H1 (cell line): ENCODE data around the gene IFNA1. TPM values are rescaled to one million over a fixed set of nuclear protein-coding genes. Genes with fewer than 3 reads are reported as not detected.

Source experiments
- CTCF ChIA-PET: fragments of 300-600 bp; sonication (Branson Sonifier 250); formaldehyde crosslinking; loops from one replicate; lab custom pipeline; 2021; ENCODE audit not compliant: partially characterized antibody; lab: Charles Lee
- POLR2A ChIA-PET: fragments of 300-600 bp; sonication (Branson Sonifier 250); formaldehyde crosslinking; loops from one replicate; lab custom pipeline; 2021; ENCODE audit warnings: inconsistent platforms; ENCODE audit not compliant: partially characterized antibody; lab: Charles Lee
- DNase-seq, 2 experiments: peaks; one replicate each; pipeline versions ENCODE4 v3.0.0 to v3.0.0-alpha.2; 2010 to 2022; ENCODE audit warnings: low spot score in 2 of 2, low read depth in 1 of 2, mixed read lengths in 1 of 2
- FAIRE-seq: peaks from 2 replicates; lab custom pipeline; 2011; peaks lifted over from hg19 to GRCh38; lab: Jason Lieb, UNC
- H2AFZ ChIP-seq: 2 replicates; pipeline ENCODE4 v1.8.1; 2012; ENCODE audit warnings: low read length, inconsistent platforms
- H2AK5ac ChIP-seq: 2 replicates; pipeline ENCODE4 v1.6.1; 2013; ENCODE audit warnings: low read depth, low read length
- H2BK120ac ChIP-seq: replicated peaks from 2 replicates; pipeline ENCODE3; 2013; ENCODE audit warnings: low read depth, low read length, inconsistent platforms
- H2BK12ac ChIP-seq: 2 replicates; pipeline ENCODE4 v1.6.1; 2013; ENCODE audit warnings: low read depth, low read length
- H2BK15ac ChIP-seq: 2 replicates; pipeline ENCODE4 v1.6.1; 2013; ENCODE audit warnings: low read length
- H2BK20ac ChIP-seq: 2 replicates; pipeline ENCODE4 v1.6.1; 2013; ENCODE audit warnings: low read length
- H2BK5ac ChIP-seq: 2 replicates; pipeline ENCODE4 v1.6.1; 2013; ENCODE audit warnings: low read depth, low read length
- H3K14ac ChIP-seq: 2 replicates; pipeline ENCODE4 v1.6.1; 2013; ENCODE audit warnings: inconsistent platforms; ENCODE audit not compliant: insufficient read length
- H3K18ac ChIP-seq: 2 replicates; pipeline ENCODE4 v1.6.1; 2013; ENCODE audit warnings: low read length; ENCODE audit errors: extremely low read depth
- H3K23ac ChIP-seq: 2 replicates; pipeline ENCODE4 v1.6.1; 2013; ENCODE audit warnings: inconsistent platforms; ENCODE audit not compliant: insufficient read length
- H3K23me2 ChIP-seq: 2 replicates; pipeline ENCODE4 v1.6.1; 2013; ENCODE audit warnings: low read depth, low read length
- H3K27ac ChIP-seq: 2 replicates; pipeline ENCODE4 v1.6.1; 2011; ENCODE audit warnings: low read depth, low read length, inconsistent platforms
- H3K27me3 ChIP-seq, 4 experiments: replicated peaks in 1 of 4; 1 replicate in 1 of 4; 2 replicates in 3 of 4; pipeline versions ENCODE4 v1.6.1 to v1.8.1; 2011 to 2013; ENCODE audit warnings: low read length in 3 of 4, mild to moderate bottlenecking in 3 of 4, inconsistent platforms in 2 of 4, mixed read lengths in 2 of 4, moderate library complexity in 1 of 4; ENCODE audit not compliant: control insufficient read depth in 3 of 4, insufficient read depth in 3 of 4; ENCODE audit errors: extremely low read depth in 1 of 4
- H3K36me3 ChIP-seq, 4 experiments: 2 replicates each; pipeline versions ENCODE4 v1.6.1 to v1.8.1; 2011 to 2013; ENCODE audit warnings: mild to moderate bottlenecking in 4 of 4, low read length in 3 of 4, moderate library complexity in 2 of 4, control low read depth in 1 of 4, inconsistent platforms in 1 of 4; ENCODE audit not compliant: insufficient read depth in 4 of 4, control insufficient read depth in 2 of 4
- H3K4ac ChIP-seq: replicated peaks from 2 replicates; pipeline ENCODE3; 2013; ENCODE audit warnings: low read length, low read depth, mixed read lengths, inconsistent platforms; ENCODE audit not compliant: insufficient read length
- H3K4me1 ChIP-seq, 4 experiments: replicated peaks in 1 of 4; 1 replicate in 1 of 4; 2 replicates in 3 of 4; pipeline versions ENCODE4 v1.6.1 to v1.8.1; 2011 to 2013; ENCODE audit warnings: low read length in 3 of 4, inconsistent platforms in 2 of 4, mixed read lengths in 1 of 4; ENCODE audit not compliant: insufficient read depth in 4 of 4, control insufficient read depth in 3 of 4
- H3K4me2 ChIP-seq, 2 experiments: 2 replicates each; pipeline versions ENCODE4 v1.6.1 to v1.8.1; 2011 to 2013; ENCODE audit warnings: low read depth in 2 of 2, low read length in 2 of 2, control low read depth in 1 of 2, inconsistent platforms in 1 of 2, mild to moderate bottlenecking in 1 of 2; ENCODE audit not compliant: insufficient read depth in 1 of 2
- H3K4me3 ChIP-seq, 4 experiments: fragments of 200-600, 300-600 bp in 1 of 4; sonication (generic), shearing (Covaris generic), sonication (Bioruptor Twin) in 1 of 4; 2 replicates each; pipeline versions ENCODE4 v1.5.1 to v1.8.1; 2011 to 2016; ENCODE audit warnings: low read length in 4 of 4, low read depth in 3 of 4, control low read depth in 2 of 4, inconsistent platforms in 2 of 4, mild to moderate bottlenecking in 2 of 4, mixed read lengths in 1 of 4, moderate library complexity in 1 of 4; ENCODE audit not compliant: insufficient read depth in 2 of 4; ENCODE audit errors: extremely low read depth in 1 of 4
- H3K56ac ChIP-seq: replicated peaks from 2 replicates; pipeline ENCODE3; 2013; ENCODE audit warnings: low read depth, mild to moderate bottlenecking, mixed read lengths, low read length, inconsistent platforms; ENCODE audit not compliant: insufficient read length
- H3K79me1 ChIP-seq: 2 replicates; pipeline ENCODE4 v1.6.1; 2013; ENCODE audit warnings: low read depth, low read length, control low read depth
- H3K79me2 ChIP-seq, 2 experiments: 2 replicates each; pipeline versions ENCODE4 v1.6.1 to v1.8.1; 2012 to 2013; ENCODE audit warnings: low read length in 2 of 2, mild to moderate bottlenecking in 2 of 2, inconsistent platforms in 1 of 2; ENCODE audit not compliant: insufficient read depth in 2 of 2, control insufficient read depth in 1 of 2
- H3K9ac ChIP-seq, 4 experiments: replicated peaks in 1 of 4; 1 replicate in 1 of 4; 2 replicates in 3 of 4; pipeline versions ENCODE4 v1.6.1 to v1.8.1; 2011 to 2013; ENCODE audit warnings: low read depth in 3 of 4, low read length in 3 of 4, control low read depth in 2 of 4, mild to moderate bottlenecking in 2 of 4, moderate library complexity in 2 of 4, inconsistent platforms in 1 of 4; ENCODE audit errors: extremely low read depth in 1 of 4
- H3K9me3 ChIP-seq, 2 experiments: 2 replicates each; pipeline versions ENCODE4 v1.6.1 to v1.8.1; 2012 to 2013; ENCODE audit warnings: mild to moderate bottlenecking in 2 of 2, moderate library complexity in 2 of 2, control low read depth in 1 of 2, inconsistent platforms in 1 of 2, low read depth in 1 of 2, low read length in 1 of 2, mixed read lengths in 1 of 2; ENCODE audit not compliant: insufficient read depth in 2 of 2
- H4K20me1 ChIP-seq, 2 experiments: replicated peaks in 1 of 2; 2 replicates each; pipeline versions ENCODE3 to v1.8.1; 2011 to 2013; ENCODE audit warnings: inconsistent platforms in 2 of 2, low read length in 2 of 2, mild to moderate bottlenecking in 1 of 2; ENCODE audit not compliant: insufficient read depth in 2 of 2, control insufficient read depth in 1 of 2
- H4K5ac ChIP-seq: 2 replicates; pipeline ENCODE4 v1.6.1; 2013; ENCODE audit warnings: low read length, low read depth, mixed read lengths, inconsistent platforms; ENCODE audit not compliant: insufficient read length
- H4K8ac ChIP-seq: 2 replicates; pipeline ENCODE4 v1.8.0; 2013; ENCODE audit warnings: mild to moderate bottlenecking, moderate library complexity, low read length, inconsistent platforms; ENCODE audit not compliant: insufficient read depth; ENCODE audit errors: extremely low read depth
- H4K91ac ChIP-seq: replicated peaks from 2 replicates; pipeline ENCODE3; 2013; ENCODE audit warnings: low read length, mixed read lengths, inconsistent platforms; ENCODE audit not compliant: insufficient read length
- CHD2 ChIP-seq: IDR thresholded peaks from 2 replicates; pipeline ENCODE4 v1.6.1; 2012; ENCODE audit warnings: low read length, improper control_type of control experiment
- JUND ChIP-seq: IDR thresholded peaks from 2 replicates; pipeline ENCODE4 v1.6.1; 2011; ENCODE audit warnings: mild to moderate bottlenecking, improper control_type of control experiment, low read length
- WGBS, 2 experiments: shearing (Covaris generic) in 1 of 2; methylation state at CpG; one replicate each; pipeline versions ENCODE4 v1.1.6 to v1.1.7; 2013 to 2015; ENCODE audit warnings: low lambda C conversion rate in 2 of 2, mixed read lengths in 2 of 2, inconsistent platforms in 1 of 2, low coverage in 1 of 2, missing lambda C conversion rate in 1 of 2; ENCODE audit not compliant: insufficient replicate concordance in 2 of 2, insufficient coverage in 1 of 2, insufficient read length in 1 of 2; ENCODE audit errors: extremely low coverage in 1 of 2, missing lambda C conversion rate in 1 of 2; 5-methylcytosine and 5-hydroxymethylcytosine counted together
- polyA plus RNA-seq, 7 experiments: library from polyadenylated mRNA; depleted of rRNA in 3 of 7; stranded (reverse) in 5 of 7; unstranded in 2 of 7; fragments of >200 nt in 5 of 7; fragments of 200-250 nt in 2 of 7; gene quantifications; 1 replicate in 5 of 7; 2 replicates in 1 of 7; 4 replicates in 1 of 7; pipeline versions ENCODE4 v1.2.1 to v1.2.3, GENCODE V29; 2011 to 2013; ENCODE audit warnings: missing spikeins in 2 of 7, mixed read lengths in 2 of 7
- total RNA-seq: library from RNA; stranded (reverse); fragmentation: NEBNext Ultra II Directional; extraction: Animal tissue kit (Norgen Biotek cat#: 25700); gene quantifications from 2 replicates; pipeline ENCODE4 v1.2.1, GENCODE V29; 2021

Gene IFNA1
- total and polyA plus RNA-seq, 2 of the 8 experiments (the other 6 are each of a cell fraction or from before 2014, with no cell fraction given): not detected

GRCh38 chr9:21482213-21482612 is 42.0 kb downstream of the IFNA1 start, which contains the start of gene IFNE:
Gene IFNE (minus strand): TSS chr9:21482313. CDS start chr9:21481694, 619 bp downstream.
- no peak within 1 kb of the TSS for H3K14ac ChIP-seq
- 95% methylated on average over 2 of the region's 2 CpGs; no CpG with 5 or more reads in 1 of the 2 experiments for WGBS, 2 experiments
- no peaks in the 10 kb centered on the region for H4K20me1 ChIP-seq
- H3K23ac ChIP-seq: no peak within 1 kb of the TSS
- FAIRE-seq: no peak
- no peak within 1 kb of the TSS for H2AFZ ChIP-seq
- no peak within 1 kb of the TSS for H3K4me2 ChIP-seq
- no peak within 1 kb of the TSS for H3K4ac ChIP-seq
- H3K23me2 ChIP-seq: no peaks in the 10 kb centered on the region
- H2BK20ac ChIP-seq: no peak within 1 kb of the TSS
- no peak within 1 kb of the TSS for H3K27ac ChIP-seq
- ChIA-PET CTCF (interaction anchor here (1.2 to 1.9 kb wide), 2 partner anchors 9 to 10 kb away, joined by 3 to 6 read pairs; no protein-coding TSS in a partner anchor), POLR2A (no interaction called here)
- no peak within 1 kb of the TSS for H3K9ac ChIP-seq
- no peak within 1 kb of the TSS for H4K8ac ChIP-seq
- no peaks in the 10 kb centered on the region for H3K79me2 ChIP-seq
- no peak within 1 kb of the TSS for H2BK120ac ChIP-seq
- no peak within 1 kb of the TSS for H2AK5ac ChIP-seq
- no peaks in the 10 kb centered on the region for H3K27me3 ChIP-seq
- H3K18ac ChIP-seq: no peak within 1 kb of the TSS
- no peak within 1 kb of the TSS for H3K56ac ChIP-seq
- H3K4me3 ChIP-seq: no peak within 1 kb of the TSS
- no peaks in the 10 kb centered on the region for H3K79me1 ChIP-seq
- H3K36me3 ChIP-seq: no peaks in the 10 kb centered on the region
- H4K5ac ChIP-seq: no peak within 1 kb of the TSS
- TF ChIP-seq CHD2 (no peak), JUND (no peak)
- TF ChIP-seq, all 59 proteins: peak for 0
- Histone ChIP-seq H2BK12ac (no peak within 1 kb of the TSS), H2BK15ac (no peak within 1 kb of the TSS), H3K4me1 (no peaks in the 10 kb centered on the region), H4K91ac (no peak within 1 kb of the TSS), H2BK5ac (no peak within 1 kb of the TSS), H3K9me3 (no peaks in the 10 kb centered on the region)
- DNase-seq: no peak

Other genes with a start within 250 kb of the IFNA1 start
- not detected in 2 replicates for gene IFNA7, start 238.2 kb upstream of the IFNA1 start, total RNA-seq
- gene IFNA7, start 238.2 kb upstream of the IFNA1 start, polyA plus RNA-seq (2011; rRNA removed): not detected in 2 replicates
- not detected in 2 replicates for gene IFNA10, start 233.3 kb upstream of the IFNA1 start, total RNA-seq
- gene IFNA10, start 233.3 kb upstream of the IFNA1 start, polyA plus RNA-seq (2011; rRNA removed): not detected in 2 replicates
- not detected in 2 replicates for gene IFNA16, start 223.1 kb upstream of the IFNA1 start, total RNA-seq
- not detected in 2 replicates for gene IFNA16, start 223.1 kb upstream of the IFNA1 start, polyA plus RNA-seq (2011; rRNA removed)
- not detected in 2 replicates for gene IFNA17, start 212.2 kb upstream of the IFNA1 start, total RNA-seq
- gene IFNA17, start 212.2 kb upstream of the IFNA1 start, polyA plus RNA-seq (2011; rRNA removed): not detected in 2 replicates
- gene IFNA14, start 200.4 kb upstream of the IFNA1 start, total RNA-seq: not detected in 2 replicates
- not detected in 2 replicates for gene IFNA14, start 200.4 kb upstream of the IFNA1 start, polyA plus RNA-seq (2011; rRNA removed)
- gene IFNA5, start 135.1 kb upstream of the IFNA1 start, total RNA-seq: not detected in 2 replicates
- gene IFNA5, start 135.1 kb upstream of the IFNA1 start, polyA plus RNA-seq (2011; rRNA removed): not detected in 2 replicates
- 14.7 and 15.7 TPM in 2 replicates for gene KLHL9, start 105.0 kb upstream of the IFNA1 start, total RNA-seq
- gene KLHL9, start 105.0 kb upstream of the IFNA1 start, polyA plus RNA-seq (2011; rRNA removed): 4.2 and 4.9 TPM in 2 replicates
- not detected in 2 replicates for gene IFNA6, start 89.6 kb upstream of the IFNA1 start, total RNA-seq
- gene IFNA6, start 89.6 kb upstream of the IFNA1 start, polyA plus RNA-seq (2011; rRNA removed): not detected in 2 replicates
- gene IFNA13, start 72.4 kb upstream of the IFNA1 start, total RNA-seq: not detected in 2 replicates
- not detected in 2 replicates for gene IFNA13, start 72.4 kb upstream of the IFNA1 start, polyA plus RNA-seq (2011; rRNA removed)
- not detected in 2 replicates for gene IFNA2, start 55.0 kb upstream of the IFNA1 start, total RNA-seq
- gene IFNA2, start 55.0 kb upstream of the IFNA1 start, polyA plus RNA-seq (2011; rRNA removed): not detected in 2 replicates
- gene IFNA8, start 31.3 kb upstream of the IFNA1 start, total RNA-seq: not detected in 2 replicates
- not detected in 2 replicates for gene IFNA8, start 31.3 kb upstream of the IFNA1 start, polyA plus RNA-seq (2011; rRNA removed)
- not detected in 2 replicates for gene IFNE, start 41.9 kb downstream of the IFNA1 start, total RNA-seq
- 0.08 TPM in 1 of 2 replicates, not detected in the other for gene IFNE, start 41.9 kb downstream of the IFNA1 start, polyA plus RNA-seq (2011; rRNA removed)